DND-41 (cell line): ENCODE measurements around the gene SNX22.

Source experiments
- EZH2 ChIP-seq: IDR thresholded peaks from 3 replicates; pipeline ENCODE4 v1.6.1; 2012; ENCODE audit warnings: borderline replicate concordance, low read depth, mild to moderate bottlenecking, moderate library complexity, low read length, inconsistent platforms; ENCODE audit not compliant: severe bottlenecking
- TF ChIP-seq, protein P1 (sequence below): IDR thresholded peaks from 2 replicates; pipeline ENCODE4 v1.5.1; 2012; ENCODE audit warnings: borderline replicate concordance, low read length, moderate library complexity, mild to moderate bottlenecking; ENCODE audit not compliant: poor library complexity, severe bottlenecking; ENCODE audit errors: extremely low read depth

DNA sequence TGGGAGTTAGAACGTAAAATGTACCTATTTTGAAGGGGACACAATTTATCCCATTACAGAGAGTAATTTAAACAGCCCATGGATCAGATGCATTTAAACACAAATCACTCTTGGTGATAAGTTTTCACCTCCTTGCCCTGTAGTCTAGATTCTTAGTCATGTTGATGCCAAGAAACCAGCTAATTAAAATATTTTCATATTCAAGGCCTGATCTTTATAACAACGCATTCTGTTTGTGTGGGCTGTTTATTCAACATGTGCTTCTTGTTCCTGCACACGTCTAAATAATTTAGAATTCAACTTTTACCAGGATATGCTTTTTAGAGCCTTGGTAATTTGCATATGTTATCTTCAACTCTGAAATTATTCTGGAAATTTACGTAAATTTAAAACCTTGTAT is 29.9 kb upstream of the SNX22 start:
- TF ChIP-seq, protein P1, sequence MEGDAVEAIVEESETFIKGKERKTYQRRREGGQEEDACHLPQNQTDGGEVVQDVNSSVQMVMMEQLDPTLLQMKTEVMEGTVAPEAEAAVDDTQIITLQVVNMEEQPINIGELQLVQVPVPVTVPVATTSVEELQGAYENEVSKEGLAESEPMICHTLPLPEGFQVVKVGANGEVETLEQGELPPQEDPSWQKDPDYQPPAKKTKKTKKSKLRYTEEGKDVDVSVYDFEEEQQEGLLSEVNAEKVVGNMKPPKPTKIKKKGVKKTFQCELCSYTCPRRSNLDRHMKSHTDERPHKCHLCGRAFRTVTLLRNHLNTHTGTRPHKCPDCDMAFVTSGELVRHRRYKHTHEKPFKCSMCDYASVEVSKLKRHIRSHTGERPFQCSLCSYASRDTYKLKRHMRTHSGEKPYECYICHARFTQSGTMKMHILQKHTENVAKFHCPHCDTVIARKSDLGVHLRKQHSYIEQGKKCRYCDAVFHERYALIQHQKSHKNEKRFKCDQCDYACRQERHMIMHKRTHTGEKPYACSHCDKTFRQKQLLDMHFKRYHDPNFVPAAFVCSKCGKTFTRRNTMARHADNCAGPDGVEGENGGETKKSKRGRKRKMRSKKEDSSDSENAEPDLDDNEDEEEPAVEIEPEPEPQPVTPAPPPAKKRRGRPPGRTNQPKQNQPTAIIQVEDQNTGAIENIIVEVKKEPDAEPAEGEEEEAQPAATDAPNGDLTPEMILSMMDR, result no peak
- TF ChIP-seq EZH2, result no peak
